ENCODE measurements around the gene SNN.

Gene SNN

GRCh38 chr16:11637320-11637719 lies 30.9 kb upstream of the SNN start:
- H3K9ac ChIP-seq (ENCODE audit: low read length) = no peak overlapping the region
- H3K9me3 ChIP-seq (ENCODE audit: low read length) = no peaks in the 10 kb centered on the region
- H3K4me1 ChIP-seq (ENCODE audit: insufficient read depth, low read length) = peaks cover 21% of the 10 kb centered on the region
- H3K36me3 ChIP-seq (ENCODE audit: insufficient read depth, low read length) = no peaks in the 10 kb centered on the region
- no peak overlapping the region for H3K4me3 ChIP-seq (ENCODE audit: low read depth in 1 of 2, low read length in 2 of 2)
- H3K27me3 ChIP-seq (ENCODE audit: control insufficient read depth in 1 of 2, insufficient read depth in 2 of 2, low read length in 2 of 2) = no peaks in the 10 kb centered on the region
- no peak overlapping the region for H3K27ac ChIP-seq (ENCODE audit: low read depth, low read length)

DNA sequence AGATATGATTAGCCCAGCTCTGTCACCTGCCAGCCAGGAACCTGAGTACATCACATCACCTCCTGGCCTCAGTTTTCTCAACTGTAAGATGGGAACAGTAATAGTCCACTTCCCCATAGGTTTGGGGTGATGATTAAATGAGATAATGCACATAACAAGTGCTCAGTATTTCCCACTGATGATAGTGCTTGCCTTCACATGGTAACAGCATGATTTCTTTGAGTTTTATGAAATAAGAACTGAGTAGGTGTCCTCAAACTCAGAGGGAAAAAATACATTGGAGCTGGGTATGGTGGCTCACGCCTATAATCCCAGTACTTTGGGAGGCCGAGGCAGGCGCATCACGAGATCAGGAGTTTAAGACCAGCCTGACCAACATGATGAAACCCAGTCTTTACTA lies 30.1 kb upstream of the SNN start:
- no peak overlapping the region for H3K4me3 ChIP-seq (ENCODE audit: low read depth in 1 of 2, low read length in 2 of 2)
- H3K36me3 ChIP-seq (ENCODE audit: insufficient read depth, low read length) = no peaks in the 10 kb centered on the region
- H3K9ac ChIP-seq (ENCODE audit: low read length) = no peak overlapping the region
- no peaks in the 10 kb centered on the region for H3K9me3 ChIP-seq (ENCODE audit: low read length)
- peaks cover 13% of the 10 kb centered on the region for H3K4me1 ChIP-seq (ENCODE audit: insufficient read depth, low read length)
- H3K27ac ChIP-seq (ENCODE audit: low read depth, low read length) = no peak overlapping the region
- no peaks in the 10 kb centered on the region for H3K27me3 ChIP-seq (ENCODE audit: control insufficient read depth in 1 of 2, insufficient read depth in 2 of 2, low read length in 2 of 2)

DNA sequence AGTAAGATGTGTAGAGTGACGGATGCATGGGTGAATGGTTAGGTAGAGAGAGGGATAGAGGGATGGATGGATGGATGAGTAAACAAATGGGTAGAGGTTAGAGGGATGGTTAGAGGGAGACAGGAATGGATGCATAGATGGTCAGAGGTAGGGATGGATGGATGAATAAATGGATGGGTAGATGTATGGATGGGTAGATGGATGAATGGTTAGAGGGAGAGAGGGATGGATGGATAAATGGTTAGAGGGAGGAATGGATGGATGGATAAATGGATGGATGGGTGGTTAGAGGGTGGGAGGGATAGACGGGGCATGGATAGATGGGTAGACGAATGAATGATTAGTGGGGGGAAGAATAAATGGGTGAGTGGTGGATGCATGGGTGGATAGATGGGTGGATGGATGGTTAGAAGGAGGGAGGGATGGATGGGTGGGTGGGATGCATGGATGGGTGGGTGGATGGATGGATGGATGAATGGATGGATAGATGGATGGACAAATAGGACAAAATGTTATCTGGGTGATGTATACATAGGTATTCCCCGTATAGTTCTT lies 29.2 kb upstream of the SNN start:
- no peaks in the 10 kb centered on the region for H3K9me3 ChIP-seq (ENCODE audit: low read length)
- H3K4me3 ChIP-seq (ENCODE audit: low read depth in 1 of 2, low read length in 2 of 2) = no peak overlapping the region
- H3K36me3 ChIP-seq (ENCODE audit: insufficient read depth, low read length) = no peaks in the 10 kb centered on the region
- H3K27ac ChIP-seq (ENCODE audit: low read depth, low read length) = no peak overlapping the region
- H3K4me1 ChIP-seq (ENCODE audit: insufficient read depth, low read length) = peaks cover 13% of the 10 kb centered on the region
- no peak overlapping the region for H3K9ac ChIP-seq (ENCODE audit: low read length)
- no peaks in the 10 kb centered on the region for H3K27me3 ChIP-seq (ENCODE audit: control insufficient read depth in 1 of 2, insufficient read depth in 2 of 2, low read length in 2 of 2)

- no peak overlapping the region for H3K4me3 ChIP-seq (ENCODE audit: low read depth in 1 of 2, low read length in 2 of 2)
Observed at GRCh38 chr16:11639925-11640899, 28.0 kb upstream of the SNN start.

DNA sequence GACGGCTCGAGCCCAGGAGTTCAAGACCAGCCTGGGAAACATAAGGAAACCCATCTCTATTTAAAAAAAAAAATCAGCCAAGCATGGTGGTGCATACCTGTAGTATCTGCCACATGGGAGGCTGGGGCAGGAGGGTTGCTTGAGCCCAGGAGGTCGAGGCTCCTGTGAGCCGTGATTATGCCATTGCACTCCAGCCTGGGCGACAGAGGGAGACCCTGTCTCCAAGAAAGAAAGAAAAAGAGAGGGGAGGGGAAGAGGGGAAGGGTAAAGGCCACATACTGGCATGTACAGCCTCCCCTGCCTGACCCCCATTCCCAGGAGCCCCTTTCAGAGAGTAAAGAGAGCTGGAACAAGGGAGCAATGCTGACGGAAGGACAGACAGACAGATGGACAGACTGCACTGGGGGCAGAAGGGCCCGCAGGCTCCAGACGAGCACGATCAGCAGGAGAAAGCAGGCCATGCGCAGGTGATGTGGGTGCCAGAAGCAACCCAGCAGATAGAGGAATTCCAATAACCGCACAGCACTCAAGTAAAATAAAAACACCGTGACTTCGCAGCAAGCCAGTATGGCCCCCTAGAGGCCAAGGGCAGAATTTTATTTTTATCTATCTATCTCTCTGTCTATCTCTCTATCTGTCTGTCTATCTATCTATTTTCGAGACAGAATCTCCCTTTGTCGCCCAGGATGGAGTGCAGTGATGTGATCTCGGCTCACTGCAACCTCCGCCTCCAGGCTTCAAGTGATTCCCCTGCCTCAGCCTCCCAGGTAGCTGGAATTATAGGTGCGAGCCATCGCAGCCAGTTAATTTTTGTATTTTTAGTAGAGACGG lies 27.1 kb upstream of the SNN start:
- no peak overlapping the region for H3K4me3 ChIP-seq (ENCODE audit: low read depth in 1 of 2, low read length in 2 of 2)

More at GRCh38 chr16:11639925-11640899, 28.0 kb upstream of the SNN start:
- Histone ChIP-seq H3K27me3 (ENCODE audit: control insufficient read depth in 1 of 2, insufficient read depth in 2 of 2, low read length in 2 of 2) (no peaks in the 10 kb centered on the region), H3K9ac (ENCODE audit: low read length) (no peak overlapping the region), H3K9me3 (ENCODE audit: low read length) (no peaks in the 10 kb centered on the region), H3K36me3 (ENCODE audit: insufficient read depth, low read length) (no peaks in the 10 kb centered on the region), H3K27ac (ENCODE audit: low read depth, low read length) (peak overlapping the region; percentile 35), H3K4me1 (ENCODE audit: insufficient read depth, low read length) (peaks cover 13% of the 10 kb centered on the region)

DNA sequence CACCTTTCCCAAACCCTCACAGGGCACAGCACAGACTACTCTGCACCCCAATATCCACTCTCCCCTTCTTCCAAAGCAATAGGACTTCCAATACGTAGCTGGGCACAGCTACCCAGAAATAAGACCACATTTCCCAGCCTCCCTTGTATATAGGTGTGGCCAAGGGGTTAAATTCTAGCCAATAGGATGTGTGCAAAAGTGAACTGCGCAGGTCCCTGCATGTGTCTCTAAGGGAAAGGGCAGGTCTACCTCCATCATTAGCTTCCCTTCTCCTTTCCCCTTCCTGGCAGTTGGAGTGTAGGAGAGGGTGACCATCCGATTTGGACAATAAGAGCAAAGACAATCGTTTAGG lies 25.5 kb upstream of the SNN start:
- H3K27me3 ChIP-seq (ENCODE audit: control insufficient read depth in 1 of 2, insufficient read depth in 2 of 2, low read length in 2 of 2) = no peaks in the 10 kb centered on the region
- H3K36me3 ChIP-seq (ENCODE audit: insufficient read depth, low read length) = no peaks in the 10 kb centered on the region

More for the DNA sequence above, 27.1 kb upstream of the SNN start:
- Histone ChIP-seq H3K36me3 (ENCODE audit: insufficient read depth, low read length) (no peaks in the 10 kb centered on the region), H3K4me1 (ENCODE audit: insufficient read depth, low read length) (peaks cover 13% of the 10 kb centered on the region), H3K27me3 (ENCODE audit: control insufficient read depth in 1 of 2, insufficient read depth in 2 of 2, low read length in 2 of 2) (no peaks in the 10 kb centered on the region), H3K9ac (ENCODE audit: low read length) (no peak overlapping the region), H3K9me3 (ENCODE audit: low read length) (no peaks in the 10 kb centered on the region), H3K27ac (ENCODE audit: low read depth, low read length) (peak overlapping the region; percentile 35)

DNA sequence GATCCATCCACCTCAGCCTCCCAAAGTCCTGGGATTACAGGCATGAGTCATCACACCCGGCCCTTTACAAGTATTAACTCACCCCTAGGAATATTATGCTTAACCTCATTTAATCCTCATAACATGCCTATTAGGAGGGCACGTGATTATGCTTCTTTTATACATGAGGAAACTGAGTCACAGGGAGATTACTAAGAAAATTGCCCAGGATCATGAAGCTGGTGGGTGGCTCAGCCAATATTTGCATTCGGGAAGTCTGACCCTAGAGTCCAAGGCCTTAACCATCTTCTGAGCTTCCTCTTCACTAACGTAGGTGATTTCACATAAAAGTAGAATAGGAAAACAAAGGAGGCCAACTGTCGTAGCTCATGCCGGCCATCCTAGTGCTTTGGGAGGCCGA lies 19.0 kb upstream of the SNN start:
- Histone ChIP-seq H3K4me1 (ENCODE audit: insufficient read depth, low read length) (no peaks in the 10 kb centered on the region), H3K9me3 (ENCODE audit: low read length) (no peaks in the 10 kb centered on the region), H3K9ac (ENCODE audit: low read length) (no peak overlapping the region), H3K27me3 (ENCODE audit: control insufficient read depth in 1 of 2, insufficient read depth in 2 of 2, low read length in 2 of 2) (no peaks in the 10 kb centered on the region), H3K36me3 (ENCODE audit: insufficient read depth, low read length) (no peaks in the 10 kb centered on the region), H3K4me3 (ENCODE audit: low read depth in 1 of 2, low read length in 2 of 2) (no peak overlapping the region), H3K27ac (ENCODE audit: low read depth, low read length) (no peak overlapping the region)

More for the DNA sequence above, 25.5 kb upstream of the SNN start:
- H3K4me3 ChIP-seq (ENCODE audit: low read depth in 1 of 2, low read length in 2 of 2) = no peak overlapping the region
- no peaks in the 10 kb centered on the region for H3K9me3 ChIP-seq (ENCODE audit: low read length)
- H3K9ac ChIP-seq (ENCODE audit: low read length) = no peak overlapping the region
- peaks cover 13% of the 10 kb centered on the region for H3K4me1 ChIP-seq (ENCODE audit: insufficient read depth, low read length)
- no peak overlapping the region for H3K27ac ChIP-seq (ENCODE audit: low read depth, low read length)

DNA sequence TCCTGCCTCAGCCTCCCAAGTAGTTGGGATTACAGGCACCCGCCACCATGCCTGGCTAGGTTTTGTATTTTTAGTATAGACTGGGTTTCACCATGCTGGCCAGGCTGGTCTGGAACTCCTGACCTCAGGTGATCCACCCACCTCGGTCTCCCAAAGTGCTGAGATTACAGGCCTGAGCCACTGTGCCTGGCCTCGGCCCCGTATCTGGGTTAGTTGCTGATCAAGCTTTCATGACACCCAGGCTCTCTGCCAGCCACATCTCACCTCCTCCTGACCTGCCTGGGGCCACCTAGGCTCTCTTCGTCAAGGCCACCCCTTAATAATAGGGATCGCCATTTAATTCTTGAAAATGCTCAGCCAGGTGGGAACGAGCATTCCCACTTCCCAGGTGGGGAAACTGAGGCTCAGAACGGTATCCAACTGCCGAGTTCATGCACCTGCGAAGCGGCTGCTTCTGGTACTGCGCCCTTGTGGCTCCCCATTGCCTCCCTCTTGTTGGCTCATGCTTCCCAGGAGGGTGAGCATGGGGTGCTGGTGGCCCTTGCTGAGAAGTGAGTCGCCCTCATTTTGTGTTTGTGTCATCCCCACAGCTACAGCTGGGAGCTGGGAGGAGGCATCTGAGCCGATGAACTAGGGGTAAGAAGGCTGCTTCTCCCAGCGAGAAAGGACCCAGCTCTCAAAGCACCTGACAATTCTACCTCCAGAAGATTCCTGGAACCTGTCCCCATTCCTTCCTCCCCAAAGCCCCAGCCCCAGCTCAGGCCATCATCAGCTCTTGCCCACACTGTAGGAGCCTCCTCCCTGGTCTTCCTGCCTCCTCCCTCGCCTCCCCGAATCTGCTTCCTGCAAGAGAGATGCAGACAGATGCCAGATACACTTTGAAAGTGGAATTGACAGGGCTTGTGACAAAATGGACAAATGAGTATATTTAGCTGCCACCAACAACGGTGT lies 17.3 kb upstream of the SNN start:
- Histone ChIP-seq H3K4me3 (ENCODE audit: low read depth in 1 of 2, low read length in 2 of 2) (no peak overlapping the region), H3K9ac (ENCODE audit: low read length) (no peak overlapping the region), H3K9me3 (ENCODE audit: low read length) (no peaks in the 10 kb centered on the region), H3K27ac (ENCODE audit: low read depth, low read length) (no peak overlapping the region), H3K36me3 (ENCODE audit: insufficient read depth, low read length) (no peaks in the 10 kb centered on the region), H3K27me3 (ENCODE audit: control insufficient read depth in 1 of 2, insufficient read depth in 2 of 2, low read length in 2 of 2) (no peaks in the 10 kb centered on the region), H3K4me1 (ENCODE audit: insufficient read depth, low read length) (no peaks in the 10 kb centered on the region)

GRCh38 chr16:11651796-11652195 lies 16.5 kb upstream of the SNN start:
- Histone ChIP-seq H3K9ac (ENCODE audit: low read length) (no peak overlapping the region), H3K27me3 (ENCODE audit: control insufficient read depth in 1 of 2, insufficient read depth in 2 of 2, low read length in 2 of 2) (no peaks in the 10 kb centered on the region), H3K4me1 (ENCODE audit: insufficient read depth, low read length) (no peaks in the 10 kb centered on the region), H3K27ac (ENCODE audit: low read depth, low read length) (no peak overlapping the region), H3K4me3 (ENCODE audit: low read depth in 1 of 2, low read length in 2 of 2) (no peak overlapping the region), H3K9me3 (ENCODE audit: low read length) (no peaks in the 10 kb centered on the region), H3K36me3 (ENCODE audit: insufficient read depth, low read length) (no peaks in the 10 kb centered on the region)

GRCh38 chr16:11655655-11656054 lies 12.6 kb upstream of the SNN start:
- Histone ChIP-seq H3K27ac (ENCODE audit: low read depth, low read length) (no peak overlapping the region), H3K9me3 (ENCODE audit: low read length) (no peaks in the 10 kb centered on the region), H3K4me1 (ENCODE audit: insufficient read depth, low read length) (no peaks in the 10 kb centered on the region), H3K36me3 (ENCODE audit: insufficient read depth, low read length) (no peaks in the 10 kb centered on the region), H3K4me3 (ENCODE audit: low read depth in 1 of 2, low read length in 2 of 2) (no peak overlapping the region), H3K9ac (ENCODE audit: low read length) (no peak overlapping the region), H3K27me3 (ENCODE audit: control insufficient read depth in 1 of 2, insufficient read depth in 2 of 2, low read length in 2 of 2) (no peaks in the 10 kb centered on the region)

Data from muscle layer of colon (tissue), 2 donors.